Measurements from ENCODE around the gene RBBP8NL. TPM values are rescaled to one million over a fixed set of nuclear protein-coding genes. Genes with fewer than 3 reads are reported as not detected.

The RBBP8NL gene
- total and polyA plus RNA-seq, 2 of the 8 experiments (the other 6 are each of a cell fraction or from before 2014, with no cell fraction given): 0.43 to 0.48 TPM

DNA sequence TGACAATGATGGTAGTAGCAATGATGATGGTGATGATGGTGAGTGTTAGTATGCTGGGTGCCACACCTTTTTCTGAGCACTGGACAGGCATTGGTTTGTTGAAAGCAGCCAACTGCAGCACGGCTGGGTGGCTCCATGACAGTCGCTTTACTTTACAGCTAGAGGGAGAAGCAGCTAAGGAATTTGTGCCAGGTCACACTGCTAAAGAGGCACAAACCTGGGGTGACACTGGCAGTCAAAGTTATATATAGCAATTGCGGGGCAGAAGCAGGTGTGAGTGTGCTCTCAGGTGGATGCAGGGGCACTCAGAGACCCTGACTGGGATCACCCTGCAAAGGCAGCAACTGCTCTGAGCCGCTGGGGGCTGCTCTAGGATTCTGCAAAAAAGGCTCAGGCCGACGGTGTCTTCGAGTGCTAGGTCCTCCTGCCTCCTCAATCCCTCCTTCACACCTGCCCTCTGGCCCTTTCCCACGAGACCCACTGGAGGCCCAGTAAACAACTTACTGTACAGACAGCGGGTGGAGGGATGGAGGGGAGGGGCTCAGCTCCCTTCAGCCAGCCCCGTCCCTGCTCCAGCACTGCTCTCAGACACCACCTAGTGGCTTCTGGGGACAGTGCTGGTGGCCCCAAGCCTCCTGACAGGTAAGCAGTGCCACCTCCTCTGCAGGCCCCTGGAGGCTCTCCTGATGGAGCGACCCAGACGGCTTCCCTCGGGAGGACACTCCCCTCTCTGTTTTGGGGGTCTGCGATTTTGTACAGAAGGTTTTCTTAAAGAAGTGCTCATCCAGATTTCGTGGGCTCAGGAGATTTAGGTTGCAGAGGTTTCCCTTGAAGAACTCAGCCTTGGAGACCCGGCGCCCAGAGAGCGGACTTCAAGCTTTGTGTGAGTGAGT, 44.8 kb downstream of the RBBP8NL start (continued):
- TF ChIP-seq, protein P1, sequence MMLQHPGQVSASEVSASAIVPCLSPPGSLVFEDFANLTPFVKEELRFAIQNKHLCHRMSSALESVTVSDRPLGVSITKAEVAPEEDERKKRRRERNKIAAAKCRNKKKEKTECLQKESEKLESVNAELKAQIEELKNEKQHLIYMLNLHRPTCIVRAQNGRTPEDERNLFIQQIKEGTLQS (IDR thresholded peaks at IDR 0.05; ENCODE audit: insufficient read depth, low read depth, low read length): no peak
- TF ChIP-seq KDM5A (IDR thresholded peaks at IDR 0.05; ENCODE audit: low read length) (no peak), MAFK (IDR thresholded peaks at IDR 0.05; ENCODE audit: low read depth, low read length) (no peak), CREB1 (IDR thresholded peaks at IDR 0.05) (0 out of 2 replicates have a peak, but pooled peaks have one; percentile 15), SIX5 (IDR thresholded peaks at IDR 0.05; ENCODE audit: low read depth, low read length) (no peak), BACH1 (IDR thresholded peaks at IDR 0.05; ENCODE audit: low read length) (no peak), TAF7 (optimal IDR thresholded peaks at IDR 0.05; ENCODE audit: borderline replicate concordance, low read depth, low read length) (no peak), SUZ12 (IDR thresholded peaks at IDR 0.05; ENCODE audit: low read length) (no peak), RXRA (IDR thresholded peaks at IDR 0.05; ENCODE audit: insufficient read depth, low read depth, low read length) (no peak), RBBP5 (IDR thresholded peaks at IDR 0.05; ENCODE audit: borderline replicate concordance, low read depth, low read length) (no peak), EZH2 (IDR thresholded peaks at IDR 0.05; ENCODE audit: low read depth, low read length, severe bottlenecking) (no peak), RAD21 (IDR thresholded peaks at IDR 0.05 in 1 of 2, conservative IDR thresholded peaks at IDR 0.05 in 1 of 2; ENCODE audit: low read depth in 2 of 2, low read length in 2 of 2) (peak; percentile 85 to 92), SIRT6 (IDR thresholded peaks at IDR 0.05; ENCODE audit: low read length) (no peak), HDAC6 (IDR thresholded peaks at IDR 0.05; ENCODE audit: low read depth, low read length) (no peak), POU5F1 (IDR thresholded peaks at IDR 0.05; ENCODE audit: low read depth, low read length) (no peak), ZNF274 (IDR thresholded peaks at IDR 0.05; ENCODE audit: borderline replicate concordance, extremely low read depth, low read length) (no peak), GTF2F1 (IDR thresholded peaks at IDR 0.05; ENCODE audit: borderline replicate concordance, low read depth, low read length) (no peak), POLR2AphosphoS5 (IDR thresholded peaks at IDR 0.05; ENCODE audit: low read depth, low read length) (no peak)
- TF ChIP-seq, protein P2, sequence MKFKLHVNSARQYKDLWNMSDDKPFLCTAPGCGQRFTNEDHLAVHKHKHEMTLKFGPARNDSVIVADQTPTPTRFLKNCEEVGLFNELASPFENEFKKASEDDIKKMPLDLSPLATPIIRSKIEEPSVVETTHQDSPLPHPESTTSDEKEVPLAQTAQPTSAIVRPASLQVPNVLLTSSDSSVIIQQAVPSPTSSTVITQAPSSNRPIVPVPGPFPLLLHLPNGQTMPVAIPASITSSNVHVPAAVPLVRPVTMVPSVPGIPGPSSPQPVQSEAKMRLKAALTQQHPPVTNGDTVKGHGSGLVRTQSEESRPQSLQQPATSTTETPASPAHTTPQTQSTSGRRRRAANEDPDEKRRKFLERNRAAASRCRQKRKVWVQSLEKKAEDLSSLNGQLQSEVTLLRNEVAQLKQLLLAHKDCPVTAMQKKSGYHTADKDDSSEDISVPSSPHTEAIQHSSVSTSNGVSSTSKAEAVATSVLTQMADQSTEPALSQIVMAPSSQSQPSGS (IDR thresholded peaks at IDR 0.05; ENCODE audit: low read length): no peak

All from H1 (cell line).